Transverse colon (tissue), 4 donors: Measurements from ENCODE around the gene NSD1. TPM values are rescaled to one million over a fixed set of nuclear protein-coding genes. Genes with fewer than 3 reads are reported as not detected.
"Not testable (repeated sequence)": the region's sequence is repeated elsewhere in the genome, so short reads cannot be mapped to it uniquely, and the experiment has no call there.

ENCODE experiments used
- DNase-seq: peaks from one replicate; pipeline ENCODE4 v3.0.0-alpha.2; 2019
- H3K27ac ChIP-seq, 4 donors: fragments of 200-600 bp; sonication (generic); 2 replicates each; pipeline ENCODE4 v1.5.1; 2016 to 2018; ENCODE audit warnings: inconsistent platforms in 4 of 4
- H3K27me3 ChIP-seq: fragments of 200-600 bp; sonication (generic); 2 replicates; pipeline ENCODE4 v1.5.1; 2017; ENCODE audit warnings: inconsistent platforms
- H3K36me3 ChIP-seq, 4 donors: fragments of 200-600 bp; sonication (generic); 2 replicates each; pipeline ENCODE4 v1.5.1; 2017 to 2019; ENCODE audit warnings: inconsistent platforms in 4 of 4
- H3K4me1 ChIP-seq, 4 donors: fragments of 200-600 bp; sonication (generic); 2 replicates each; pipeline ENCODE4 v1.5.1; 2017 to 2020; ENCODE audit warnings: inconsistent platforms in 4 of 4
- H3K4me3 ChIP-seq, 4 donors: fragments of 200-600 bp; sonication (generic); 1 replicate in 1 of 4; 2 replicates in 3 of 4; pipeline versions ENCODE4 v1.5.1 to v1.6.1; 2017 to 2019; ENCODE audit warnings: inconsistent platforms in 4 of 4
- H3K9me3 ChIP-seq, 2 donors: fragments of 200-600 bp; sonication (generic); 2 replicates each; pipeline ENCODE4 v1.5.1; 2017 to 2019; ENCODE audit warnings: inconsistent platforms in 2 of 2
- CTCF ChIP-seq, 5 experiments: fragments of 200-600 bp in 3 of 5; fragments of 450-650 bp in 2 of 5; sonication (generic) in 3 of 5; IDR thresholded peaks; 1 replicate in 2 of 5; 2 replicates in 3 of 5; pipeline ENCODE4 v1.5.1; 2016 to 2017; ENCODE audit warnings: antibody characterized with exemption in 5 of 5, inconsistent platforms in 3 of 5, mild to moderate bottlenecking in 2 of 5, moderate library complexity in 1 of 5
- EP300 ChIP-seq: sonication (generic); formaldehyde crosslinking; IDR thresholded peaks from one replicate; pipeline ENCODE4 v1.6.1; 2017; ENCODE audit warnings: antibody characterized with exemption, low read depth
- POLR2A ChIP-seq: fragments of 450-650 bp; IDR thresholded peaks from one replicate; pipeline ENCODE4 v1.6.1; 2016; ENCODE audit warnings: antibody characterized with exemption, mild to moderate bottlenecking, moderate library complexity
- POLR2AphosphoS5 ChIP-seq, 3 donors: sonication (generic); formaldehyde crosslinking; IDR thresholded peaks; one replicate each; pipeline ENCODE4 v1.6.1; 2016; ENCODE audit warnings: antibody characterized with exemption in 3 of 3
- WGBS, 2 donors: methylation state at CpG; one replicate each; pipeline ENCODE4 v1.1.5; 2018; ENCODE audit warnings: low coverage in 1 of 2; 5-methylcytosine and 5-hydroxymethylcytosine counted together
- in situ Hi-C, 4 donors: fragments of 200-750 bp; cut with MboI; loops; one replicate each; pipeline versions ENCODE4 v1.15.0 to v1.15.1; 2017; ENCODE audit warnings: low sequenced_read_pairs in 3 of 4, low pct_ligation_motif_present in 1 of 4, low pct_unique_long_range_greater_than_20kb in 1 of 4
- intact Hi-C: fragments of 100-400 bp; cut with DNase I; formaldehyde crosslinking; loops from one replicate; pipeline ENCODE4 v1.15.1; 2023; ENCODE audit warnings: low total_unique reads
- total RNA-seq, 4 donors: library from RNA; depleted of rRNA; stranded (reverse); fragments of >200 nt; gene quantifications; one replicate each; pipeline ENCODE4 v1.1.0, GENCODE V29; 2016

Gene NSD1
- total RNA-seq, 4 donors from 2014 or later = 32.6 to 84.9 (median 60.7) TPM

GRCh38 chr5:177171961-177172360, 38.4 kb downstream of the NSD1 start:
- Histone ChIP-seq H3K4me1 (peaks cover 0 to 12% (median 0%) of the 10 kb centered on the region in 4 donors), H3K27me3 (no peaks in the 10 kb centered on the region), H3K27ac (no peak overlapping the region), H3K36me3 (peaks cover 0 to 7% (median 0%) of the 10 kb centered on the region in 4 donors), H3K4me3 (no peak overlapping the region), H3K9me3 (no peaks in the 10 kb centered on the region)
- DNase-seq = no peak
- 76 to 85% methylated on average over 2 of the region's 2 CpGs for WGBS, 2 donors
- TF ChIP-seq CTCF (IDR thresholded peaks at IDR 0.05) = no peak
- TF ChIP-seq POLR2A = no peak
- no peak for TF ChIP-seq EP300
- TF ChIP-seq POLR2AphosphoS5 (IDR thresholded peaks at IDR 0.05) = no peak
- in situ Hi-C loops (no loop called here), intact Hi-C loops (no loop called here)

DNA sequence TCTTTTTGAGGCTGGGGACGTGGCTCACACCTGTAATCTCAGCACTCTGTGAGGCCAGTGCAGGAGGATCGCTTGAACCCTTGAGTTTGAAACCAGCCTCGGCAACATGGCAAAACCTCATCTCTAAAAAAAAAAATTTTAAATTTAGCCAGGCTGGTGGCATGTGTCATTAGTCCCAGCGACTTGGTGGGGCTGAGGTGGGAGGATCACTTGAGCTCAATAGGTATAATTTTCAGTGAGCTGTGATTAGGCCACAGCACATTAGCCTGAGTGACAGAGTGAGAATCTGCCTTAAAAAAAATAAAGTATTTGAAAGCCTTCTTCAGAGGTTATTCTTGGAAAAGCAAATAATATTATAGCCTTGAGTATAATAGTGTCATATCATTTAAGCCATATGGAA, 41.8 kb downstream of the NSD1 start:
- no peak overlapping the region for H3K4me3 ChIP-seq
- in situ Hi-C loops (no loop called here), intact Hi-C loops (no loop called here)
- no peak for DNase-seq
- H3K4me1 ChIP-seq = peaks cover 0 to 12% (median 0%) of the 10 kb centered on the region in 4 donors
- peaks cover 0 to 3% (median 0%) of the 10 kb centered on the region in 4 donors for H3K36me3 ChIP-seq
- no peaks in the 10 kb centered on the region for H3K27me3 ChIP-seq
- H3K27ac ChIP-seq = no peak overlapping the region
- TF ChIP-seq POLR2AphosphoS5 (IDR thresholded peaks at IDR 0.05) (no peak), POLR2A (no peak), CTCF (IDR thresholded peaks at IDR 0.05) (no peak), EP300 (no peak)
- WGBS, 2 donors = 87 to 97% methylated on average over 4 of the region's 4 CpGs
- H3K9me3 ChIP-seq = no peaks in the 10 kb centered on the region

- Histone ChIP-seq H3K27ac (no peak overlapping the region), H3K36me3 (peaks cover 0 to 2% (median 0%) of the 10 kb centered on the region in 4 donors), H3K4me3 (no peak overlapping the region), H3K27me3 (no peaks in the 10 kb centered on the region), H3K9me3 (no peaks in the 10 kb centered on the region), H3K4me1 (peaks cover 0 to 12% (median 0%) of the 10 kb centered on the region in 4 donors)
- in situ Hi-C loops (no loop called here), intact Hi-C loops (no loop called here)
- DNase-seq = no peak
- TF ChIP-seq CTCF (IDR thresholded peaks at IDR 0.05) (no peak), POLR2A (no peak), EP300 (no peak), POLR2AphosphoS5 (IDR thresholded peaks at IDR 0.05) (no peak)
- 78 to 82% methylated on average over 5 to 8 of the region's 8 CpGs for WGBS, 2 donors
Measured at GRCh38 chr5:177176175-177176711, 42.7 kb downstream of the NSD1 start.

GRCh38 chr5:177177847-177178437, 44.4 kb downstream of the NSD1 start:
- H3K27ac ChIP-seq, H3K4me3 ChIP-seq, DNase-seq, in situ Hi-C loops, H3K36me3 ChIP-seq, H3K27me3 ChIP-seq, H3K9me3 ChIP-seq, intact Hi-C loops: not testable (repeated sequence)
- peaks cover 0 to 12% (median 0%) of the 10 kb centered on the region in 4 donors for H3K4me1 ChIP-seq
- WGBS, 2 donors = 90 to 100% methylated on average over 6 to 9 of the region's 9 CpGs
